Activated CD4-positive, alpha-beta T cell treated with anti-CD3 and anti-CD28 coated beads, Interleukin-2, amount 50 U/mL, for 48 hours (primary cell): ENCODE data around the gene MCM3AP.
"Not testable (repeated sequence)": the region's sequence is repeated elsewhere in the genome, so short reads cannot be mapped to it uniquely, and the experiment has no call there.

Experiments
- DNase-seq, 2 experiments: peaks; one replicate each; pipeline ENCODE4 v3.0.0-alpha.2; 2020

The MCM3AP gene

GRCh38 chr21:46200877-46201803 lies 84.3 kb downstream of the MCM3AP start:
- DNase-seq = not testable (repeated sequence)

- no peak for DNase-seq
Observed at GRCh38 chr21:46199436-46200373, 85.7 kb downstream of the MCM3AP start.

- DNase-seq = no peak
Observed at GRCh38 chr21:46196733-46197132, 88.7 kb downstream of the MCM3AP start.

GRCh38 chr21:46195595-46196195 lies 89.7 kb downstream of the MCM3AP start:
- DNase-seq = no peak

GRCh38 chr21:46194374-46195334 lies 90.8 kb downstream of the MCM3AP start:
- DNase-seq = no peak

- DNase-seq = no peak
Observed at GRCh38 chr21:46193829-46194373, 91.5 kb downstream of the MCM3AP start.

- no peak for DNase-seq
Observed at GRCh38 chr21:46191686-46192575, 93.5 kb downstream of the MCM3AP start.

GRCh38 chr21:46191257-46191685 lies 94.1 kb downstream of the MCM3AP start:
- DNase-seq = no peak

GRCh38 chr21:46190491-46191131 lies 94.8 kb downstream of the MCM3AP start:
- DNase-seq = no peak

GRCh38 chr21:46189959-46190490 lies 95.4 kb downstream of the MCM3AP start:
- no peak for DNase-seq

GRCh38 chr21:46189213-46189958 lies 96.0 kb downstream of the MCM3AP start:
- no peak for DNase-seq

- no peak for DNase-seq
Observed at GRCh38 chr21:46188226-46189212, 96.9 kb downstream of the MCM3AP start.

GRCh38 chr21:46187814-46188213 lies 97.6 kb downstream of the MCM3AP start:
- no peak for DNase-seq

- no peak for DNase-seq
Observed at GRCh38 chr21:46187261-46187660, 98.2 kb downstream of the MCM3AP start.

- DNase-seq = no peak
Observed at GRCh38 chr21:46185716-46186115, 99.7 kb downstream of the MCM3AP start.
